Liver (tissue), 9 donors: Measurements from ENCODE around the gene CHRNB2. TPM values are rescaled to one million over a fixed set of nuclear protein-coding genes. Genes with fewer than 3 reads are reported as not detected.

Source experiments
- DNase-seq: peaks from one replicate; pipeline ENCODE4 v3.0.0-alpha.2; 2017; ENCODE audit warnings: low spot score
- H3K27ac ChIP-seq, 2 donors: one replicate each; pipeline ENCODE4 v1.7.0; 2013; ENCODE audit warnings: inconsistent platforms in 2 of 2, low read length in 2 of 2, control low read depth in 1 of 2, low read depth in 1 of 2, mild to moderate bottlenecking in 1 of 2
- H3K27me3 ChIP-seq, 4 donors: one replicate each; pipeline versions ENCODE4 v1.6.1 to v1.7.0; 2013; ENCODE audit warnings: low read length in 3 of 4, inconsistent platforms in 1 of 4, mild to moderate bottlenecking in 1 of 4, moderate library complexity in 1 of 4; ENCODE audit not compliant: control insufficient read depth in 4 of 4, insufficient read depth in 4 of 4
- H3K36me3 ChIP-seq, 4 donors: one replicate each; pipeline versions ENCODE4 v1.6.1 to v1.7.0; 2013; ENCODE audit warnings: low read length in 3 of 4, mild to moderate bottlenecking in 3 of 4, low read depth in 1 of 4, moderate library complexity in 1 of 4; ENCODE audit not compliant: control insufficient read depth in 4 of 4, insufficient read depth in 3 of 4
- H3K4me1 ChIP-seq, 4 donors: one replicate each; pipeline versions ENCODE4 v1.6.1 to v1.7.0; 2013; ENCODE audit warnings: low read length in 3 of 4, mild to moderate bottlenecking in 3 of 4, moderate library complexity in 1 of 4; ENCODE audit not compliant: control insufficient read depth in 4 of 4, insufficient read depth in 4 of 4
- H3K4me3 ChIP-seq, 3 donors: one replicate each; pipeline versions ENCODE4 v1.6.1 to v1.7.0; 2013; ENCODE audit warnings: low read length in 3 of 3, control low read depth in 1 of 3, low read depth in 1 of 3, mild to moderate bottlenecking in 1 of 3
- H3K9ac ChIP-seq, 2 donors: one replicate each; pipeline ENCODE4 v1.7.0; 2013; ENCODE audit warnings: low read length in 2 of 2, mild to moderate bottlenecking in 2 of 2, moderate library complexity in 2 of 2, control low read depth in 1 of 2, low read depth in 1 of 2
- H3K9me3 ChIP-seq, 4 donors: one replicate each; pipeline versions ENCODE4 v1.6.1 to v1.7.0; 2013; ENCODE audit warnings: low read length in 3 of 4; ENCODE audit not compliant: control insufficient read depth in 4 of 4
- EGR1 ChIP-seq, 2 donors: IDR thresholded peaks; 2 replicates each; pipeline ENCODE4 v1.6.1; 2016 to 2018; ENCODE audit warnings: antibody characterized with exemption in 2 of 2, low read depth in 2 of 2
- GABPA ChIP-seq, 2 donors: IDR thresholded peaks in 1 of 2; conservative IDR thresholded peaks in 1 of 2; 2 replicates each; pipeline ENCODE4 v1.6.1; 2016; ENCODE audit warnings: antibody characterized with exemption in 2 of 2, mild to moderate bottlenecking in 1 of 2, moderate library complexity in 1 of 2
- HNF4A ChIP-seq, 2 donors: conservative IDR thresholded peaks; 2 replicates each; pipeline ENCODE4 v1.6.1; 2016; ENCODE audit warnings: antibody characterized with exemption in 2 of 2, mild to moderate bottlenecking in 2 of 2
- HNF4G ChIP-seq: IDR thresholded peaks from 2 replicates; pipeline ENCODE4 v1.6.1; 2016; ENCODE audit warnings: antibody characterized with exemption
- NR2F2 ChIP-seq: IDR thresholded peaks from 2 replicates; pipeline ENCODE4 v1.6.1; 2016; ENCODE audit warnings: antibody characterized with exemption
- SP1 ChIP-seq: IDR thresholded peaks from 2 replicates; pipeline ENCODE4 v1.6.1; 2018; ENCODE audit warnings: antibody characterized with exemption, mild to moderate bottlenecking
- TAF1 ChIP-seq: conservative IDR thresholded peaks from 2 replicates; pipeline ENCODE4 v1.6.1; 2016; ENCODE audit warnings: antibody characterized with exemption, mild to moderate bottlenecking
- WGBS: extraction: QIAGEN DNeasy Blood & Tissue Kit; methylation state at CpG from one replicate; pipeline ENCODE4 v1.1.7; 2013; 5-methylcytosine and 5-hydroxymethylcytosine counted together
- polyA plus RNA-seq, 2 donors: library from polyadenylated mRNA; stranded (reverse) in 1 of 2; unstranded in 1 of 2; fragments of 200-250 nt in 1 of 2; fragments of >200 nt in 1 of 2; fragmentation: Nextera tagmentation in 1 of 2; extraction: Ambion mirVana in 1 of 2; gene quantifications; one replicate each; pipeline versions ENCODE4 v1.2.1 to v1.2.3, GENCODE V29; 2013 to 2015
- total RNA-seq, 2 donors: library from RNA; depleted of rRNA; stranded (reverse); fragments of >200 nt; gene quantifications; one replicate each; pipeline ENCODE4 v1.2.3, GENCODE V29; 2014
- TF ChIP-seq, protein P1 (sequence below): IDR thresholded peaks from 2 replicates; pipeline ENCODE4 v1.6.1; 2016; ENCODE audit warnings: antibody characterized with exemption
- TF ChIP-seq, protein P2 (sequence below): fragments of 150-350 bp; IDR thresholded peaks from 2 replicates; pipeline ENCODE4 v1.5.1; 2017; ENCODE audit warnings: improper control_type of control experiment, low read depth, low read length; ENCODE audit not compliant: missing input control
- TF ChIP-seq, protein P3 (sequence below): IDR thresholded peaks from 2 replicates; pipeline ENCODE4 v1.6.1; 2016; ENCODE audit warnings: antibody characterized with exemption
- donor health status: healthy.
- donor health status: healthy.
- donor health status: healthy.
- donor health status: healthy.
- donor health status: healthy.

Gene CHRNB2
- total and polyA plus RNA-seq, 4 donors: under 0.01 to 0.06 (median 0.01) TPM; not detected in 1

DNA sequence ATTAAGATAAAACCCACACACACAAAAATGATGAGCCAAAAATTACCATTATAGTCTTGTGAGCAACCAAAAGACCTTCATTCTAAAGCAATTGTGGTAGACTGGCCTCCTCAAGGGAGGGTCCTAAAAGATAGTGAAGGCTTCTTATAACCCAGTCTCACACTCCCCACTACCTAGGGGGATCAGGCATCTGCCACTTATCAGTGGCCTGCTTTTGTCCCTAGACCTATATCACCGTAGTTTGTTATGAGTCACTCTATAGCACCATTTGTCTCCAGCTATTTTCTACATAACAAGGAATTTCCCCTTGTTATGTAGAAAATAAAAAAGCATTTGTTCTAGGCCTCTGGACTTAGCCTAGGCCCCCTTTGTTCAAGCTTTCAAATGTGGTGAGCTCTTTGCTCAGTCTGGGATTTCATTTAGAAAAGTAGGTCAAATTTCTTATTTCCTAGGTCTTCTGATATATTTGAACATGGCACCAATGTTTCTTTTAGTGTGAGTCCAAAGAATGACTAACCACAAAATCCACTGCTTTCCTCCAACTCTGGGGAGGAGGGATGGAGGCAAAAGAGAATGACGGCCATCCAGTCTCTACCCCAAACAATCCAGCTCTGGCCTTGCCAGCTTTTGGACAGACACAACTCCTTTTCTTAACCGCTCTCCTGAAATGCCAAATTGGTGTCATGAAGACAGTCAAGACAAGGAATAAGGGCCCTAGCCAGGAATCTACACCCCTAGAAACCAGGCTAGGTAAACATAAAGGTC, 31.5 kb downstream of the CHRNB2 start:
- Histone ChIP-seq H3K4me3 (no peak overlapping the region), H3K4me1 (peaks cover 0 to 19% (median 1%) of the 10 kb centered on the region in 4 donors), H3K9me3 (no peaks in the 10 kb centered on the region), H3K9ac (no peak overlapping the region), H3K27ac (no peak overlapping the region), H3K36me3 (peaks cover 23 to 77% (median 65%) of the 10 kb centered on the region in 4 donors), H3K27me3 (no peaks in the 10 kb centered on the region)
- no peak for DNase-seq
- TF ChIP-seq, protein P1, sequence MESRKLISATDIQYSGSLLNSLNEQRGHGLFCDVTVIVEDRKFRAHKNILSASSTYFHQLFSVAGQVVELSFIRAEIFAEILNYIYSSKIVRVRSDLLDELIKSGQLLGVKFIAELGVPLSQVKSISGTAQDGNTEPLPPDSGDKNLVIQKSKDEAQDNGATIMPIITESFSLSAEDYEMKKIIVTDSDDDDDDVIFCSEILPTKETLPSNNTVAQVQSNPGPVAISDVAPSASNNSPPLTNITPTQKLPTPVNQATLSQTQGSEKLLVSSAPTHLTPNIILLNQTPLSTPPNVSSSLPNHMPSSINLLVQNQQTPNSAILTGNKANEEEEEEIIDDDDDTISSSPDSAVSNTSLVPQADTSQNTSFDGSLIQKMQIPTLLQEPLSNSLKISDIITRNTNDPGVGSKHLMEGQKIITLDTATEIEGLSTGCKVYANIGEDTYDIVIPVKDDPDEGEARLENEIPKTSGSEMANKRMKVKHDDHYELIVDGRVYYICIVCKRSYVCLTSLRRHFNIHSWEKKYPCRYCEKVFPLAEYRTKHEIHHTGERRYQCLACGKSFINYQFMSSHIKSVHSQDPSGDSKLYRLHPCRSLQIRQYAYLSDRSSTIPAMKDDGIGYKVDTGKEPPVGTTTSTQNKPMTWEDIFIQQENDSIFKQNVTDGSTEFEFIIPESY: no peak
- TF ChIP-seq SP1: no peak
- TF ChIP-seq HNF4A (conservative IDR thresholded peaks at IDR 0.05): no peak
- no peak for TF ChIP-seq TAF1
- TF ChIP-seq, protein P2, sequence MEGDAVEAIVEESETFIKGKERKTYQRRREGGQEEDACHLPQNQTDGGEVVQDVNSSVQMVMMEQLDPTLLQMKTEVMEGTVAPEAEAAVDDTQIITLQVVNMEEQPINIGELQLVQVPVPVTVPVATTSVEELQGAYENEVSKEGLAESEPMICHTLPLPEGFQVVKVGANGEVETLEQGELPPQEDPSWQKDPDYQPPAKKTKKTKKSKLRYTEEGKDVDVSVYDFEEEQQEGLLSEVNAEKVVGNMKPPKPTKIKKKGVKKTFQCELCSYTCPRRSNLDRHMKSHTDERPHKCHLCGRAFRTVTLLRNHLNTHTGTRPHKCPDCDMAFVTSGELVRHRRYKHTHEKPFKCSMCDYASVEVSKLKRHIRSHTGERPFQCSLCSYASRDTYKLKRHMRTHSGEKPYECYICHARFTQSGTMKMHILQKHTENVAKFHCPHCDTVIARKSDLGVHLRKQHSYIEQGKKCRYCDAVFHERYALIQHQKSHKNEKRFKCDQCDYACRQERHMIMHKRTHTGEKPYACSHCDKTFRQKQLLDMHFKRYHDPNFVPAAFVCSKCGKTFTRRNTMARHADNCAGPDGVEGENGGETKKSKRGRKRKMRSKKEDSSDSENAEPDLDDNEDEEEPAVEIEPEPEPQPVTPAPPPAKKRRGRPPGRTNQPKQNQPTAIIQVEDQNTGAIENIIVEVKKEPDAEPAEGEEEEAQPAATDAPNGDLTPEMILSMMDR: no peak
- TF ChIP-seq, protein P3, sequence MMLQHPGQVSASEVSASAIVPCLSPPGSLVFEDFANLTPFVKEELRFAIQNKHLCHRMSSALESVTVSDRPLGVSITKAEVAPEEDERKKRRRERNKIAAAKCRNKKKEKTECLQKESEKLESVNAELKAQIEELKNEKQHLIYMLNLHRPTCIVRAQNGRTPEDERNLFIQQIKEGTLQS: no peak
- no peak for TF ChIP-seq GABPA (IDR thresholded peaks at IDR 0.05 in 1 of 2, conservative IDR thresholded peaks at IDR 0.05 in 1 of 2)
- WGBS: 85% methylated on average over 3 of the region's 3 CpGs

DNA sequence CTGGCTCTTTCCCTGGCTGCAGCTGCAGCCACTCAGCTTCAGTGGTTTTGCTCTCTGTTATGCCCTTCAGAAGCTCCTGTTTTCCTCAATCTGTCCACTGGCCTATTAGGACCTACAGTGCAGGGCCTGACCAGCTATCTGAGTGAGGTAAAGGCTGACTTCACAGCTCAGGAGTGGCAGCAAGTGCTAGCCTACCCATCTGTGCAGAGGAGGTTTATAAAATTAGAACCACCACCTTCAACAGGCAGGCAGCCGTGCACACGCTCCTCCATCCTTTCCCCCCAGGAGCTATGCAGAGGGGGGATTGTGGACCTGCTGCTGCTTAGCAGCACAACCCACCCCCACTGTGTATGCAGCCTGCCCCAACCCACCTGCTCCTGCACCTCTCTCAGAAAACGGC, 32.1 kb downstream of the CHRNB2 start:
- WGBS: 88% methylated on average over 3 of the region's 3 CpGs
- H3K27me3 ChIP-seq: no peaks in the 10 kb centered on the region
- DNase-seq: no peak
- H3K9ac ChIP-seq: no peak overlapping the region
- no peak overlapping the region for H3K4me3 ChIP-seq
- H3K27ac ChIP-seq: no peak overlapping the region
- no peaks in the 10 kb centered on the region for H3K9me3 ChIP-seq
- H3K4me1 ChIP-seq: peaks cover 0 to 23% (median 1%) of the 10 kb centered on the region in 4 donors
- TF ChIP-seq EGR1 (IDR thresholded peaks at IDR 0.05; ENCODE audit: low read depth in 2 of 2) (no peak), HNF4G (no peak), TAF1 (no peak), NR2F2 (no peak)
- TF ChIP-seq, protein P2: no peak
- peaks cover 23 to 71% (median 58%) of the 10 kb centered on the region in 4 donors for H3K36me3 ChIP-seq
